Activated CD4-positive, CD25-positive, alpha-beta regulatory T cell (primary cell): ENCODE measurements around the gene USP54.

Experiments used
- DNase-seq, 4 experiments: peaks; one replicate each; lab custom pipeline; 2025; lab: John Stamatoyannopoulos, UW

USP54 gene

GRCh38 chr10:73460897-73461296, 130.2 kb downstream of the USP54 start:
- DNase-seq: no peak

GRCh38 chr10:73459683-73460314, 131.3 kb downstream of the USP54 start:
- DNase-seq: no peak

DNA sequence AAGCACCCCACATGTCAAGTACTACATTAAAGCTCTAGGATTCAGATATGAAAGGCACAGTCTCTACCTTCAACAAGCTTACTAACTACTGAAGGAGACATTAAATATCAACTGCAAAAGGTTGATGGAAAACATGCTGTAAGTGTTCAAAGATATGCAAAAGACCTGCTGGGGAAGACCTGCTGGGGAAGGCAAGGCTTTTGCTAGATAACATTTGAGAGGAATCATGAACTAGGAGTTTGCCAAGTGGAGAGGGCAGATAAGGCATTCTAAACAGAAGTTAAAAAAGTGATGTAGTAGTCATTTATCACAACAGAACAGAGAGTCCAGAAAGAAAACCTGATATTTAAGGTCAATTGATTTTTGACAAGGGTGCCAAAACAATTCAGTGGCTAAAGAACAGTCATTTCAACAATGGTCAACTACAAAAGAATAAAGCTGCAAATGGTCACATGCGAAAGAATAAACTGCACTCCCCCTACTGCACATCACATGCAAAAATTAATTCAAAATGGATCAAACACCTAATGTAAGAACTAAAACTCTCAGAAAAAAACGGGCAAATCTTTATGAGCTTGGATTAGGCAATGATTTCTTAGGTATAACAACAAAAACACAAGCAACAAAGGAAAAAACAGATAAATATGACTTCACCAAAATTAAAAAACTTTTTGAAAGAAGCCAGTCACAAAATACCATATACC, 134.8 kb downstream of the USP54 start:
- no peak for DNase-seq

- DNase-seq: no peak
Observed at GRCh38 chr10:73449113-73449512, 142.0 kb downstream of the USP54 start.

- no peak for DNase-seq
Observed at GRCh38 chr10:73448384-73448783, 142.8 kb downstream of the USP54 start.
